ENCODE results near the gene SMIM41.

- no peak for TF ChIP-seq EZH2 (IDR thresholded peaks at IDR 0.05; ENCODE audit: insufficient read depth, poor library complexity, severe bottlenecking)
- TF ChIP-seq EZH2phosphoT487 (IDR thresholded peaks at IDR 0.05; ENCODE audit: insufficient read depth, low read depth), result no peak
Observed at GRCh38 chr12:52082988-52083637, 3.6 kb downstream of the SMIM41 start.
